Hematopoietic multipotent progenitor cell treated with erythropoietin and hydrocortisone succinate and interleukin-3 and kit ligand, for 8 days (in vitro differentiated cells): ENCODE measurements around the gene OSBPL3.

Source experiments
- DNase-seq: peaks from one replicate; pipeline ENCODE4 v3.0.0-alpha.2; 2015

OSBPL3 gene

DNA sequence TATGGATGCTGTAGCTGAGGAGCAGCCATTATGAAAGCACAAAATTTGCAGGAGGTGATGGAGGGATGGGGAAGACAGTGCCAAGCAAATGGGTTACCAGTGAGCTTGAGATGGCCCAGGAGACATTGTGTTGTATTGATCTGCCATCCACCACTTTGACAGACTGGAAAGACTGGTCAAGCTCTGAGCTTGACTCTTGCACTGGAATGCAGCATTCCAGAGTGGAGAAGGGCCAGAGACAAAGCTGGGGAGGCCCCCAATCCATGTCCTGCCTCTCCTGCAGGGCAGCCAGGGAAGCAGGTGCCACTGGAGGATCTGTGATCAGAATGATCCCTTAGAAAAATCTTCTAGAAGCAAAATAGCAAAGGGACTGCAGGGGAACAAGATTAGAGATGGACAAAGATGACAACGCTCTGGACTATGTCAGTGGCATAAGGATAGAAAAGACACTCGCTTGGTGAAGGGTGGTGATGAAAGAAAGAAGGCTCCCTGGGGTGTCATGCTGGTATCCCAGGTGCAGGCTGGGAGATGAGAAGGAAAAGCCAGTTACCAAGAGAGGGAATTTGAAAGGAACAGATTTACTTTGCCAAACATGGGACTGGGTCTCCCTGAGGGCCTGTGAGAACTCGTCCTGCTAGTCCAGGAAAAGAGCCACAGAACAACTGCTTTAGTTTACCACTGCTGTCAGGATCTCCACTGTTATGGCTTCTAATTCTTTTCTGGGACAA lies 227.7 kb downstream of the OSBPL3 start:
- no peak for DNase-seq

DNA sequence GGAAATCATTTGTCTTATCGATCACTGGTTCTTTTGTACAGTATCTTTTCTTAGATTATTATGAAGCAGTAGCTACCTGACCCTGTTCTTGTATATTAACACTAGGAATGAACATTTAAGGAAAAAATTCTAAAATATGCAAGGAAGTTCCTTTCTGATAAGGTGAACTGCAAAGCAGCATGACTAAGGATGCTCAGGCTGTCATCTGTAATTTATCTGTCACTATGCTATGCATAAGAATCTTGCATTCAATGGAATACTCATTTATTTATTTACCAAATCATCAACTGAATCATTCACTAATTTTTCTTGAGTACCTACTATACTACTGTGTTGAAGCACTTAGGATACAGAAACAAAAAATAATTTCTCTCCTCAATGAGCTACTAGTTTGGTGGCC lies 228.5 kb downstream of the OSBPL3 start:
- no peak for DNase-seq

DNA sequence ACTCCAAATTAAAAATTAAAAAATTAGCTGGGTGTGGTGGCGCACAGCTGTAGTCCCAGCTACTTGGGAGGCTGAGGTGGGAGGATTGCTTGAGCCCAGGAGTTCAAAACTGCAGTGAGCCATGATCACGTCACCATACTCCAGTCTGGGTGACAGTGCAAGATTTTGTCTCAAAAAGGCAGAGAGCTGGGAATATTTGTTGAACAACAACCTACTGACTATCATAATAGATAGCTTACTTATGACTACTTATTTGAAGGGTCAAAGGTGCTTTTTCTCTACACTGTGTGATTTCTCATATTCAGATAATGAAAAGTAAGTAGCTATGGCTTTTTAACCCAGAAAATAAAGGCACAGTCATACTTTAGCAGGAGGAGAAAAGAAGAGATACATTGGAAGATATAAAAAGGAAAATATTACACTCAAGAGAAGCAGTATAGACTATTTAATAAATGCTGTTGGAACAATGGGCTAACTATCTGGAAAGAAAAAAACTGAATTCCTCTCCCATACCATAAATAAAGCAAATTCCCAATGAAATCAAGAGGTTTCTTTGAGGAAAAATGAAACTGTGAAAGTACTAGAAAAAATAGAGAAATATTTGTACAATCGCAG lies 229.4 kb downstream of the OSBPL3 start:
- no peak for DNase-seq

DNA sequence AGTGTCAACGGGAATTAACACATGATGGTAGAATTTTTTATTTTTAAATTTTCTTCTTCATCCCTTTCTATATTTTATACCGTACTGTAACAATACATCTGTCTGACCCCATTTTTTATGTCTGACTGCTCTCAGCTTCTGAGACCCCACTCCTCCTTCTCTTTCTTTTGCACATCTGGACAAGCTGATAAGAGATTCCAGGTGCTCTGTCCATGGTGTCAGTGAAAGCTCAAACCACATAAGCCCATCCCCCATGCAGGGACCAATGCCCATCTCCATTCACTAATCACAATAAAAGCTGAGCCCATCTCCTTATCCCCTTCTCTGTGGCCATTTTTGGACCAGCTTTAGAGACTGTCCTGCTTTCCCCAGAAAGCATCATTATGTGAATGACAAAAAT lies 231.5 kb downstream of the OSBPL3 start:
- no peak for DNase-seq
